Neural progenitor cell (in vitro differentiated cells): ENCODE results near the gene CETP. TPM values are rescaled to one million over a fixed set of nuclear protein-coding genes. Genes with fewer than 3 reads are reported as not detected.
A peak's percentile ranks its signal among the peaks of the same experiment; 100 is the strongest.
"Not testable (repeated sequence)": the region's sequence is repeated elsewhere in the genome, so short reads cannot be mapped to it uniquely, and the experiment has no call there.

Experiments
- DNase-seq: peaks from one replicate; pipeline ENCODE4 v3.0.0-alpha.2; 2016; ENCODE audit warnings: low spot score
- H2AFZ ChIP-seq: fragments of 200-600 bp; sonication (generic); replicated peaks from 2 replicates; pipeline ENCODE4 v1.6.1; 2016; ENCODE audit warnings: antibody characterized with exemption
- H3F3A ChIP-seq: fragments of 200-600 bp; sonication (generic); 2 replicates; pipeline ENCODE4 v1.6.1; 2016; ENCODE audit warnings: antibody characterized with exemption, low read depth
- H3K27ac ChIP-seq: fragments of 200-600 bp; sonication (generic); 2 replicates; pipeline ENCODE4 v1.5.1; 2016; ENCODE audit warnings: mild to moderate bottlenecking
- H3K27me3 ChIP-seq: fragments of 200-600 bp; sonication (generic); 2 replicates; pipeline ENCODE4 v1.6.1; 2016; ENCODE audit warnings: mild to moderate bottlenecking, moderate library complexity
- H3K36me3 ChIP-seq: fragments of 200-600 bp; sonication (generic); 2 replicates; pipeline ENCODE4 v1.5.1; 2016
- H3K4me1 ChIP-seq: fragments of 200-600 bp; sonication (generic); 2 replicates; pipeline ENCODE4 v1.6.1; 2016; ENCODE audit warnings: mixed run types
- H3K4me2 ChIP-seq: fragments of 200-600 bp; sonication (generic); 2 replicates; pipeline ENCODE4 v1.6.1; 2016
- H3K4me3 ChIP-seq: fragments of 200-600 bp; sonication (generic); 2 replicates; pipeline ENCODE4 v1.5.1; 2016
- H3K79me2 ChIP-seq: fragments of 200-600 bp; sonication (generic); 2 replicates; pipeline ENCODE4 v1.6.1; 2016; ENCODE audit warnings: low read depth
- H3K9ac ChIP-seq: fragments of 200-600 bp; sonication (generic); 2 replicates; pipeline ENCODE4 v1.6.1; 2016
- H3K9me3 ChIP-seq: fragments of 200-600 bp; sonication (generic); 2 replicates; pipeline ENCODE4 v1.5.1; 2016; ENCODE audit warnings: low read depth
- H4K20me1 ChIP-seq: fragments of 200-600 bp; sonication (generic); 2 replicates; pipeline ENCODE4 v1.6.1; 2016; ENCODE audit warnings: low read depth
- H3K27ac Mint-ChIP-seq: 3 replicates; pipeline ENCODE4 v1.8.0; 2021; ENCODE audit warnings: mixed read lengths
- H3K27me3 Mint-ChIP-seq: 2 replicates; pipeline ENCODE4 v1.8.0; 2022; ENCODE audit warnings: low read depth, mild to moderate bottlenecking, inconsistent platforms, moderate library complexity, mixed read lengths; ENCODE audit not compliant: insufficient read depth
- H3K36me3 Mint-ChIP-seq: 3 replicates; pipeline ENCODE4 v1.8.0; 2021; ENCODE audit warnings: mixed read lengths
- H3K4me1 Mint-ChIP-seq: 3 replicates; pipeline ENCODE4 v1.8.0; 2021; ENCODE audit warnings: mixed read lengths
- H3K4me3 Mint-ChIP-seq: 3 replicates; pipeline ENCODE4 v1.8.0; 2021; ENCODE audit warnings: mild to moderate bottlenecking, moderate library complexity, mixed read lengths
- H3K9me3 Mint-ChIP-seq: 3 replicates; pipeline ENCODE4 v1.8.0; 2020; ENCODE audit warnings: mixed read lengths
- CTCF ChIP-seq: fragments of 200-600 bp; sonication (generic); IDR thresholded peaks from 2 replicates; pipeline ENCODE4 v1.5.1; 2017; ENCODE audit warnings: antibody characterized with exemption, mild to moderate bottlenecking
- EZH2 ChIP-seq: fragments of 200-600 bp; sonication (generic); IDR thresholded peaks from 2 replicates; pipeline ENCODE4 v1.6.1; 2017; ENCODE audit warnings: antibody characterized with exemption, mild to moderate bottlenecking, moderate library complexity
- EZH2phosphoT487 ChIP-seq: fragments of 200-600 bp; sonication (generic); IDR thresholded peaks from 2 replicates; pipeline ENCODE4 v1.6.1; 2017; ENCODE audit warnings: antibody characterized with exemption
- total RNA-seq: library from RNA; depleted of rRNA; stranded (reverse); fragments of >200 nt; gene quantifications from 2 replicates; pipeline ENCODE4 v1.2.3, GENCODE V29; 2015; ENCODE audit warnings: low replicate concordance

The CETP gene
- total RNA-seq, 1 donor from 2014 or later, result 0.28 TPM

- no peak overlapping the region for H3K4me3 Mint-ChIP-seq
- no peaks in the 10 kb centered on the region for H3K79me2 ChIP-seq
- no peak for TF ChIP-seq EZH2
- TF ChIP-seq EZH2phosphoT487, result no peak
- TF ChIP-seq CTCF, result no peak
Observed at GRCh38 chr16:56985962-56986360, 24.2 kb downstream of the CETP start.

GRCh38 chr16:56986361-56986760 is 24.6 kb downstream of the CETP start:
- Histone ChIP-seq H3K9me3 (no peaks in the 10 kb centered on the region), H3K27ac (no peak overlapping the region), H3K4me3 (no peak overlapping the region), H3K4me2 (no peak overlapping the region), H3K79me2 (no peaks in the 10 kb centered on the region), H3K4me1 (peaks cover 10% of the 10 kb centered on the region), H3F3A (peaks cover 3% of the 10 kb centered on the region), H3K27me3 (peaks cover 46% of the 10 kb centered on the region), H3K36me3 (no peaks in the 10 kb centered on the region), H3K9ac (no peak overlapping the region), H2AFZ (no peak overlapping the region), H4K20me1 (no peaks in the 10 kb centered on the region)
- no peak for TF ChIP-seq CTCF
- no peak for TF ChIP-seq EZH2
- TF ChIP-seq EZH2phosphoT487, result no peak
- no peaks in the 10 kb centered on the region for H3K36me3 Mint-ChIP-seq
- no peak overlapping the region for H3K27ac Mint-ChIP-seq
- peaks cover 35% of the 10 kb centered on the region for H3K27me3 Mint-ChIP-seq
- no peak overlapping the region for H3K4me3 Mint-ChIP-seq
- peaks cover 13% of the 10 kb centered on the region for H3K4me1 Mint-ChIP-seq
- peaks cover 2% of the 10 kb centered on the region for H3K9me3 Mint-ChIP-seq
- no peak for DNase-seq

More at GRCh38 chr16:56985962-56986360, 24.2 kb downstream of the CETP start:
- peaks cover 32% of the 10 kb centered on the region for H3K27me3 Mint-ChIP-seq
- Histone ChIP-seq H3K9me3 (no peaks in the 10 kb centered on the region), H3K4me1 (peaks cover 14% of the 10 kb centered on the region), H3K4me2 (no peak overlapping the region), H3K36me3 (no peaks in the 10 kb centered on the region), H3K27ac (no peak overlapping the region), H4K20me1 (no peaks in the 10 kb centered on the region), H3K27me3 (peaks cover 42% of the 10 kb centered on the region), H2AFZ (no peak overlapping the region), H3K9ac (no peak overlapping the region), H3K4me3 (no peak overlapping the region), H3F3A (peaks cover 7% of the 10 kb centered on the region)
- H3K27ac Mint-ChIP-seq, result no peak overlapping the region
- no peak for DNase-seq
- H3K9me3 Mint-ChIP-seq, result peaks cover 2% of the 10 kb centered on the region
- H3K4me1 Mint-ChIP-seq, result peaks cover 17% of the 10 kb centered on the region
- H3K36me3 Mint-ChIP-seq, result no peaks in the 10 kb centered on the region

GRCh38 chr16:56986908-56987307 is 25.2 kb downstream of the CETP start:
- H3K27me3 ChIP-seq, result peaks cover 52% of the 10 kb centered on the region
- not testable (repeated sequence) for H3K4me3 Mint-ChIP-seq, H4K20me1 ChIP-seq, H3K27ac Mint-ChIP-seq, H3K4me2 ChIP-seq, H3K36me3 Mint-ChIP-seq, H3K36me3 ChIP-seq, H2AFZ ChIP-seq, H3K79me2 ChIP-seq, H3K4me1 ChIP-seq, DNase-seq, H3K27ac ChIP-seq, H3K9me3 ChIP-seq, H3K9ac ChIP-seq, H3K9me3 Mint-ChIP-seq, H3F3A ChIP-seq, H3K4me3 ChIP-seq
- Mint-ChIP-seq H3K4me1 (peaks cover 11% of the 10 kb centered on the region), H3K27me3 (peaks cover 35% of the 10 kb centered on the region)

- Histone ChIP-seq H3K79me2 (no peaks in the 10 kb centered on the region), H3K9ac (no peak overlapping the region), H3K27me3 (peaks cover 54% of the 10 kb centered on the region), H3F3A (no peaks in the 10 kb centered on the region), H3K4me3 (no peak overlapping the region), H3K27ac (no peak overlapping the region), H3K4me2 (no peak overlapping the region), H2AFZ (no peak overlapping the region), H3K36me3 (no peaks in the 10 kb centered on the region), H4K20me1 (no peaks in the 10 kb centered on the region), H3K9me3 (no peaks in the 10 kb centered on the region), H3K4me1 (peaks cover 6% of the 10 kb centered on the region)
- Mint-ChIP-seq H3K4me1 (peaks cover 11% of the 10 kb centered on the region), H3K9me3 (no peaks in the 10 kb centered on the region), H3K4me3 (peak overlapping the region; percentile 27), H3K27me3 (peaks cover 35% of the 10 kb centered on the region), H3K36me3 (no peaks in the 10 kb centered on the region), H3K27ac (no peak overlapping the region)
- no peak for DNase-seq
- no peak for TF ChIP-seq CTCF
- no peak for TF ChIP-seq EZH2phosphoT487
- no peak for TF ChIP-seq EZH2
Observed at GRCh38 chr16:56987692-56988091, 25.9 kb downstream of the CETP start.
